Heart left ventricle (tissue), 16 donors: ENCODE results near the gene KCNK15. TPM values are rescaled to one million over a fixed set of nuclear protein-coding genes. Genes with fewer than 3 reads are reported as not detected.
"Not testable (repeated sequence)": the region's sequence is repeated elsewhere in the genome, so short reads cannot be mapped to it uniquely, and the experiment has no call there.

Experiments
- ATAC-seq, 4 donors: fragments of 200-7000 bp; cut with Tn5 transposase; one replicate each; pipeline ENCODE4 v1.9.1; 2020 to 2022; ENCODE audit warnings: moderate library complexity in 4 of 4, mild to moderate bottlenecking in 3 of 4, moderate number of reproducible peaks in 1 of 4
- DNase-seq, 5 donors: peaks; one replicate each; pipeline ENCODE4 v3.0.0-alpha.2; 2020
- H3K27ac ChIP-seq, 12 donors: fragments of 200-600 bp; sonication (generic) in 4 of 12; one replicate each; pipeline versions ENCODE4 v1.5.0 to v1.8.0; 2016 to 2022; ENCODE audit warnings: mild to moderate bottlenecking in 2 of 12
- H3K27me3 ChIP-seq, 9 donors: fragments of 200-600 bp; sonication (generic) in 2 of 9; one replicate each; pipeline versions ENCODE4 v1.5.1 to v1.8.0; 2016 to 2022; ENCODE audit warnings: mild to moderate bottlenecking in 3 of 9
- H3K36me3 ChIP-seq, 9 donors: fragments of 200-600 bp; sonication (generic) in 2 of 9; one replicate each; pipeline versions ENCODE4 v1.5.0 to v1.8.0; 2018 to 2022; ENCODE audit warnings: mild to moderate bottlenecking in 2 of 9
- H3K4me1 ChIP-seq, 12 donors: fragments of 200-600 bp; sonication (generic) in 4 of 12; one replicate each; pipeline versions ENCODE4 v1.5.0 to v1.8.0; 2016 to 2022; ENCODE audit warnings: mild to moderate bottlenecking in 3 of 12
- H3K4me3 ChIP-seq, 12 donors: fragments of 200-600 bp; sonication (generic) in 4 of 12; one replicate each; pipeline versions ENCODE4 v1.5.0 to v1.8.0; 2017 to 2022; ENCODE audit warnings: mild to moderate bottlenecking in 9 of 12, moderate library complexity in 4 of 12
- H3K9me3 ChIP-seq, 12 donors: fragments of 200-600 bp; sonication (generic) in 4 of 12; one replicate each; pipeline versions ENCODE4 v1.5.0 to v1.8.0; 2016 to 2022; ENCODE audit warnings: mild to moderate bottlenecking in 1 of 12
- POLR2A ChIP-seq, 2 donors: fragments of 450-650 bp; IDR thresholded peaks; one replicate each; pipeline ENCODE4 v1.6.1; 2017; ENCODE audit warnings: antibody characterized with exemption in 2 of 2, mild to moderate bottlenecking in 2 of 2, moderate library complexity in 2 of 2
- WGBS, 4 donors: extraction: QIAGEN DNeasy Blood & Tissue Kit in 2 of 4; methylation state at CpG; one replicate each; pipeline versions ENCODE4 v1.1.5 to v1.1.7; 2013 to 2018; 5-methylcytosine and 5-hydroxymethylcytosine counted together
- intact Hi-C, 10 donors: fragments of 100-400 bp; cut with DNase I; formaldehyde crosslinking; loops; one replicate each; pipeline versions ENCODE4 v1.11.1 to v1.14.2; 2022
- long read RNA-seq, 3 donors: library from polyadenylated mRNA; unstranded; transcript quantifications; one replicate each; pipeline ENCODE4 v2.0.0, GENCODE V29; 2020 to 2021
- polyA plus RNA-seq, 2 donors: library from polyadenylated mRNA; stranded (reverse); fragments of 200-250 nt; gene quantifications; one replicate each; pipeline ENCODE4 v1.2.3, GENCODE V29; 2013
- total RNA-seq, 9 donors: library from RNA; depleted of rRNA in 2 of 9; stranded (reverse); fragments of >200 nt in 2 of 9; fragmentation: NEBNext Ultra II Directional in 3 of 9; extraction: Animal tissue kit (Norgen Biotek cat#: 25700) in 3 of 9; gene quantifications; one replicate each; pipeline versions ENCODE4 v1.1.0 to v1.2.4, GENCODE V29; 2016 to 2023
- TF ChIP-seq, protein P1 (sequence below), 12 donors: fragments of 200-600 bp; sonication (generic) in 4 of 12; IDR thresholded peaks; one replicate each; pipeline versions ENCODE4 v1.5.0 to v1.8.0; 2018 to 2022; ENCODE audit warnings: antibody characterized with exemption in 12 of 12, mild to moderate bottlenecking in 5 of 12
- donor health status: ischemic (EF 13 %, LVEDD 7.1; RV severe dilation, severe dysfunction).
- donor health status: healthy with polysubstance abuse.
- donor health status: DM: no; HTN: yes; CAD: no.
- donor health status: DM: no; HTN: no; CAD: no.
- donor health status: ischemic (EF 25% LVEDD 6.9; RV normal size, moderate dysfunction).
- donor health status: ischemic (EF 25% LVEDD 5.7; RV mildly dilated, moderate dysfunction).
- donor health status: healthy.
- donor health status: DM: yes; HTN: yes; CAD: no.
- donor health status: ischemic (EF 35%, LVEDD 5.7; RV mildly dilated, moderate dysfunction).
- donor health status: nonischemic (EF 11% LVEDD 7.7; RV severe dilation, severe dysfunction).
- donor health status: DM: yes; HTN: yes; CAD: no.
- donor health status: PGD.
- donor health status: ischemic (EF 29% LVEDD 5.4; RV normal size, mild dysfunction).
- donor health status: nonischemic (EF 23%, LVEDD 6.1; RV moderate dilation, normal function).

Gene KCNK15
- 1 to 10 TPM in 2 of 9 donors, under 1 TPM in 7; 0.12 to 2.2 (median 0.39) TPM for total RNA-seq
- polyA plus RNA-seq: under 1 TPM; 0.23 to 0.33 TPM
- long read RNA-seq, donor 1, partial matches to known transcripts: 0 of 1 reads
- long read RNA-seq, donor 1, other reads (novel, unspliced or antisense): 0 of 1 reads
- long read RNA-seq, donor 2: 0 reads
- long read RNA-seq, donor 3: 0 reads

DNA sequence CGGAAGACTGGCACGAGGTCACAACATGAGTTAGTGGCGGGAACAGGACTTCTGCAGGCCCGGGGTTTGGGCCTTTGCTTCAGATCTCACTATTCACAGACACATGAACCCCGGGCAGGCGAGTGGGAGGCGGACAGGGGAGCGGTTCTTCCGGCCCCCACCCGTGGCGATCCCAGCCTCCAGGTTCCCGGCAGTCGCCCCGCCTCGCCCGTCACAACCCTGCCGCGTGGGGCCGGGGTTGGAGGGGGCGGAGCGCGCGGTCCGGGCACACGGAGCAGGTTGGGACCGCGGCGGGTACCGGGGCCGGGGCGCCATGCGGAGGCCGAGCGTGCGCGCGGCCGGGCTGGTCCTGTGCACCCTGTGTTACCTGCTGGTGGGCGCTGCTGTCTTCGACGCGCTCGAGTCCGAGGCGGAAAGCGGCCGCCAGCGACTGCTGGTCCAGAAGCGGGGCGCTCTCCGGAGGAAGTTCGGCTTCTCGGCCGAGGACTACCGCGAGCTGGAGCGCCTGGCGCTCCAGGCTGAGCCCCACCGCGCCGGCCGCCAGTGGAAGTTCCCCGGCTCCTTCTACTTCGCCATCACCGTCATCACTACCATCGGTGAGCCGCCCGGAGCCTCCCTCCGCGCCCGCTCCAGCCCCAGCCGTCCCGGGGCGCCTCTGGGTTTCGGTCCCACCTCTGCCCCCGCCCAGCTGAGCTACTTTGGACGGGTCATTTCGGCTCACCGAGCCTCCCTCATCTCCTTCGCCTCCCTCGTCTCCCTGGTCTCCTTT lies at the start of gene KCNK15:
Gene KCNK15 (plus strand): TSS at position 268 of the 769 bp plus-strand sequence. CDS start 46 bp downstream, at position 314.
- Histone ChIP-seq H3K27ac (peak within 1 kb of the TSS in 8 of 12 donors; percentile 6 to 60 (median 38)), H3K4me1 (peaks cover 0 to 38% (median 15%) of the 10 kb centered on the region in 12 donors), H3K36me3 (no peaks in the 10 kb centered on the region), H3K27me3 (peaks cover 0 to 40% (median 2%) of the 10 kb centered on the region in 9 donors), H3K4me3 (peak within 1 kb of the TSS; percentile 32 to 77 (median 58)), H3K9me3 (no peaks in the 10 kb centered on the region)
- DNase-seq: peak in 4 of 5 donors; percentile 45 to 61 (median 52)
- 2 to 5% (median 3%) methylated on average over 38 to 81 of the region's 81 CpGs for WGBS, 4 donors
- ATAC-seq: peak in 3 of 4 donors; percentile 61 to 69 (median 63)
- intact Hi-C loops: loop anchor here in 4 of 10 donors (2.0 to 5.0 kb wide), 3 partner anchors 67 to 121 kb away; partner anchors contain the start of gene RIMS4 (in 1 of the 4)
- TF ChIP-seq POLR2A (IDR thresholded peaks at IDR 0.05): no peak
- TF ChIP-seq, protein P1, sequence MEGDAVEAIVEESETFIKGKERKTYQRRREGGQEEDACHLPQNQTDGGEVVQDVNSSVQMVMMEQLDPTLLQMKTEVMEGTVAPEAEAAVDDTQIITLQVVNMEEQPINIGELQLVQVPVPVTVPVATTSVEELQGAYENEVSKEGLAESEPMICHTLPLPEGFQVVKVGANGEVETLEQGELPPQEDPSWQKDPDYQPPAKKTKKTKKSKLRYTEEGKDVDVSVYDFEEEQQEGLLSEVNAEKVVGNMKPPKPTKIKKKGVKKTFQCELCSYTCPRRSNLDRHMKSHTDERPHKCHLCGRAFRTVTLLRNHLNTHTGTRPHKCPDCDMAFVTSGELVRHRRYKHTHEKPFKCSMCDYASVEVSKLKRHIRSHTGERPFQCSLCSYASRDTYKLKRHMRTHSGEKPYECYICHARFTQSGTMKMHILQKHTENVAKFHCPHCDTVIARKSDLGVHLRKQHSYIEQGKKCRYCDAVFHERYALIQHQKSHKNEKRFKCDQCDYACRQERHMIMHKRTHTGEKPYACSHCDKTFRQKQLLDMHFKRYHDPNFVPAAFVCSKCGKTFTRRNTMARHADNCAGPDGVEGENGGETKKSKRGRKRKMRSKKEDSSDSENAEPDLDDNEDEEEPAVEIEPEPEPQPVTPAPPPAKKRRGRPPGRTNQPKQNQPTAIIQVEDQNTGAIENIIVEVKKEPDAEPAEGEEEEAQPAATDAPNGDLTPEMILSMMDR (IDR thresholded peaks at IDR 0.05): no peak

DNA sequence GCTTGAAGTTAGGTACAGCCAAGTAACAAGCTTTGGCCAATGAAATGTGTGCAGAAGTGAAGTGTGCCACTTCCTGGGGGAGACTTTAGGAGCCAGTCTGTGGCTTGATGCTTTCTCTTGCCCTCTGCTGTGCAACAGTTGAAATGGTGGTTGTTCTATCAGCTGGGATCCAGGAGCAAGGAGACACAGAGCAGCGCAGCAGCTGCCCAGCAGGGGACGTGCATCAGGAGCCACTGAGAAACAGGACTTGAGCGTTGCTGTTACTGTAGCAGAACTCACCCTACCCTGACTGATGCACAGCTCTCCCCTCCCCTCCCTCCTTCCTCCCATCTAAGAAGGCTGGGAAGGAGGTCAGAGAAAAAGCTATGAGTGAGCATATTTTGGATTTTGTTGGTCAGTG lies 49.4 kb upstream of the KCNK15 start:
- H3K27me3 ChIP-seq: no peaks in the 10 kb centered on the region
- intact Hi-C loops: no loop called here
- H3K4me3 ChIP-seq: no peak overlapping the region
- H3K27ac ChIP-seq: peak overlapping the region in 4 of 12 donors; percentile 4 to 77 (median 34)
- H3K4me1 ChIP-seq: peaks cover 0 to 51% (median 33%) of the 10 kb centered on the region in 12 donors
- no peak for DNase-seq
- H3K36me3 ChIP-seq: no peaks in the 10 kb centered on the region
- TF ChIP-seq, protein P1 (IDR thresholded peaks at IDR 0.05): no peak
- TF ChIP-seq POLR2A (IDR thresholded peaks at IDR 0.05): no peak
- 95 to 100% (median 99%) methylated on average over 3 of the region's 3 CpGs for WGBS, 4 donors
- H3K9me3 ChIP-seq: peaks cover 0 to 10% (median 0%) of the 10 kb centered on the region in 12 donors
- no peak for ATAC-seq

DNA sequence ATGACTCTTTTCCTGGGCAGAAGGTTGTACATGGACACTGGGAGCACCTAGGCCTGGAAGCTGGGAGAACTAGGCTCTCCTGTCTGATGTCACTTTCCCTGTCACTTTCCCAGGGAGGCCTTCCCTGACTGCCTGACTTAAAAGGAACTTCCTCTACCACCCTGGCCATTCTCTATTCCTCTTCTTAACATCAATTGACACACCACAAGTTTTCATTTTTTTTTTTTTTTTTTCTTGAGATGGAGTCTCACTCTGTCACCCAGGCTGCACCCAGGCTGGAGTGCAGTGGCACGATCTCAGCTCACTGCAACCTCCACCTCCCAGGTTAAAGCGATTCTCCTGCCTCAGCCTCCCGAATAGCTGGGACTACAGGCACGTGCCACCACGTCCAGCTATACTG lies 48.6 kb upstream of the KCNK15 start:
- H3K9me3 ChIP-seq, H3K36me3 ChIP-seq, ATAC-seq, H3K4me3 ChIP-seq, DNase-seq, H3K27ac ChIP-seq, intact Hi-C loops, H3K27me3 ChIP-seq: not testable (repeated sequence)
- peaks cover 0 to 51% (median 33%) of the 10 kb centered on the region in 12 donors for H3K4me1 ChIP-seq
- 93 to 98% (median 96%) methylated on average over 5 of the region's 5 CpGs for WGBS, 4 donors

DNA sequence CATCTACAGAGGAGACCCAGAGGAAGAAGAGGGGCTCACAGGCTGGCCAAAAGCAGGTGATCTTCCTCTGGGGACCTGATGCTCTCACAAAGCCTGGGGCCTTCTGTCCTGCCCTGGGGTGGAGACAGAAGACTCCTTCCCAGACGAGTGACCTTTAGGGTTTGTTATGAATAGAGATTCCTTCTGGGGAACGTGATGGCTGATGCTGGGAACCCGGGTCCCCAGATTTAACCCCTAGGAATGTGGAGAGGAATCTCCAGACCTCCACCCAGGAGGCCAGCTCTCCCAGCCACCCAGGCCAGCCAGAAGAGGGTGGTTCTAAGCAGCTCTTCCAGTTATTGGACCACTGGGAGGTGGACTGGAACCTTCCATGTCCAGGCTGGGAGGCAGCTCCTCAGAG lies 47.3 kb upstream of the KCNK15 start:
- no peak overlapping the region for H3K4me3 ChIP-seq
- H3K36me3 ChIP-seq: no peaks in the 10 kb centered on the region
- intact Hi-C loops: no loop called here
- TF ChIP-seq, protein P1 (IDR thresholded peaks at IDR 0.05): no peak
- TF ChIP-seq POLR2A (IDR thresholded peaks at IDR 0.05): no peak
- H3K27me3 ChIP-seq: no peaks in the 10 kb centered on the region
- WGBS, 4 donors: 54 to 69% (median 65%) methylated on average over 3 of the region's 3 CpGs
- DNase-seq (no peak), ATAC-seq (no peak)
- peaks cover 8 to 51% (median 33%) of the 10 kb centered on the region in 12 donors for H3K4me1 ChIP-seq
- H3K9me3 ChIP-seq: peaks cover 0 to 4% (median 0%) of the 10 kb centered on the region in 12 donors
- no peak overlapping the region for H3K27ac ChIP-seq
